GM18498 (cell line): ENCODE results near the gene CMPK2.

Source experiments
- ATAC-seq: cut with Tn5 transposase; IDR thresholded peaks from one replicate; pipeline ENCODE4 v1.9.1; 2021; ENCODE audit warnings: mild to moderate bottlenecking, moderate library complexity; ENCODE audit not compliant: unreplicated experiment

Gene CMPK2

DNA sequence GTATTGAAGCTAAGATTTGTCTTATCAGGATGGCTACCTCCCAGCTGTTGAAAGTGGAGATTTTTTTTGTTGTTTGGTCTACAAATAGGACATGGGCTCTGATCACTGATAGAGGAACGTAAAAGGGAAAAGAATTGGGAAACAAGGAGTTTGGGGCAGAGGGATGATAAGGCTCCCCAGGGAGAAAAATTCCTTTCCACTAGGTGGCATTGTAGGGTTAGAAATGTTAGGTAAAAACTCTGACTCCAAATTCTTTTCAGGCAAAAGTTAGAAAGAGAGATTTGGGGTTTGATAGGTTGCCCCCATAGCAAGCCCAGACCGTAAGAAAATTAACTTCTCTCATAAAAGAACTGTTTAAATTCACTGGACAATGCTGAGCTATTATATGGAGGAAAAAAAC lies 19.8 kb downstream of the CMPK2 start:
- no peak for ATAC-seq

DNA sequence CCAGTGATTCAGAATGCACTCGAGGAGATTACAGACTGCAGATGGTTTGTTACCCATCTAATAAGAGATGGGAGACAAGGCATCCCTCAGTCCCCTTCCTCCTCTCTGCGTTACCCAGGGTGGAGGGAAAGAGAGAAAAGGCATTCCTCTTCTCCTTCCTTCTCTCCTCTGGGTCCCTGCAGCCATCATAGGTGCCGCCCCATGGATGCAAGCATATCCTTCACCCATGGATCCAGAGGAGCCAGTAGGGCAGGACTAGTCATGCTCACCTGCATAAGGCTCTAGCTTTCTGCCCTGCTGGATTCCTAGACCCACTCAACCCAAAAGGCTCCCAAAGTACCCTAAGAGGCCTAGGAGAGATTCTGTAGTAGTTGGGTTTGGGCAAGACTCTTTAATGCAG lies 20.4 kb downstream of the CMPK2 start:
- ATAC-seq: no peak

DNA sequence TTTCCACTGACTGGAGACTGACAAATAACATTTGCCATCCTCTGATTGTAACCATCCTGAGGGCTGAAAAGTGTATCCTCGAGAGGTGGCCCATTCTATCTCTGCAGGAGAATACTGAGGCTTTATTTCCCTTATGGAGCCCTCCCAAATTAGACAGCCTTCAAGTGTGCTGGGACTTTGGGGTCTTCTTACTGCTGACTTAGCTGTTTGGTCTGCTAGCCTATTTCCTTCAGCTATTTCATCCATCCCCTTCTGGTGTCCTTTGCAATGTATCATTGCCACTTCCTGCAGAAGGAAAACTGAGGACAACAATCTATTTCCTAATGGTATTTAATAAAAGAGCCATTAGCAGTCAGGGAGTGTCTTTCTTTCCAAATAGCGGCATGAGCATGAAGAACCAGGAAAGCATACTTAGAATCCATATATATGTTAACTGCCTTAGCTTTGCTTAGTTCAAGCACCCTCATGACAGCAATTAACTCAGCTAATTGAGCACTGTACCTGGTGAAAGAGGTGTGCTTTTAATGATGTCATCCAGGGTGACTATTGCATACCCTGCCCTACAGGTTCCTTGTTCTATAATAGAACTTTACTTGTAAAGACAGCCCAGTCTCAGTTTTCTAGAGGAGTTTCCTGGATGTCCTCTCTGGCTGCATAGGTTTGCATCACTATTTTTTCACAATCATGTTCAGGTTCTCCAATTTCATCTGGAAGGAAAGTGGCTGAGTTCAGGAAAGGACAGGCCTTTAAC lies 24.0 kb downstream of the CMPK2 start:
- no peak for ATAC-seq

GRCh38 chr2:6838673-6839319 lies 26.9 kb downstream of the CMPK2 start:
- no peak for ATAC-seq

DNA sequence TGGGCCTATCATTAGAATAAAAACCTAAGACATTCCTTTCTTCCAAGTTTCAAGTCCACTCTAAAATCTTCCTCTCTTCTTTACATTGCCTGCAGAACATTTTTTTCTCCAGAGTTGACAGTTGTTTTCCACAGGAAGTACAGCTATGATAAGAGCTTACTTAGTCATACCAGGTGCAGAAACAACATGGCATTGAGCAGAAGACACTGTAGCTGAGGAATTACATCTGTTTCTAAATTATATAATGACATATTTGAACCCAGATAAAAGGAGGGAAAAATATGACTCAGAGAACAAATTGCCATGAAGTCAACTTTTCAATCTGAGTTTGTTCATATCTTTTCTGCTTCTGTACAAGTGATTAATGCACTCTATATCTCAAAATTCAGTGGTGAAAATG lies 30.2 kb downstream of the CMPK2 start:
- no peak for ATAC-seq

DNA sequence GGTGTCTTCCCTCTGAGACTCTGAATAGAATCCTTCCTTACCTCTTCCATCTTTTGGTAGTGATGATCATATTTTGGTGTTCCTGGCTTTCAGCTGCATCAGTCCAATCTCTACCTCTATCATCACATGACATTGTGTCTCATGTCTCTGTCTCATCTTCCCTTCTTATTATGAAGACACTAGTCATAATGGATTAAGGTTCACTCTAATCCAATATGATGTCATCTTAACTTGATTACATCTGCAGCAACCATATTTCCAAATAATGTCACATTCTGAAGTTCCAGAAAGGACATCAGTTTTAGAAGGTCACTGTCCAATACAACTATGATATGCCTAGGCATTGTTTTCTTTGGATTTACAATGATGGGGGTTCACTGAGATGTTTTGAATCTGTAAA lies 31.5 kb downstream of the CMPK2 start:
- no peak for ATAC-seq

DNA sequence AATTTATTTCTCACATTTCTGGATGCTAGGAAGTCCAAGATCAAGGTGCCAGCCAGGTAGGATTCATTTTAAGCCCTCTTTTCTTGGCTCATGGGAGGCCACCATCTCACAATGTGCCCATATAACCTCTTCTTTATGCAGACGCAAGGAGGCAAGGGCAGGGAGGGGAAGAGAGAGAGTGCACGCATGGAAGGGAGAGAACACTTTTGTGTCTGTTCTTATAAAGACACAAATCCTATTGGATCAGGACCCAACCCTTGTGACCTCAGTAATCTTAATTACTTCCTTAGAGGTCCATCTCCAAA lies 32.5 kb downstream of the CMPK2 start:
- no peak for ATAC-seq

GRCh38 chr2:6832596-6833299 lies 33.0 kb downstream of the CMPK2 start:
- no peak for ATAC-seq

DNA sequence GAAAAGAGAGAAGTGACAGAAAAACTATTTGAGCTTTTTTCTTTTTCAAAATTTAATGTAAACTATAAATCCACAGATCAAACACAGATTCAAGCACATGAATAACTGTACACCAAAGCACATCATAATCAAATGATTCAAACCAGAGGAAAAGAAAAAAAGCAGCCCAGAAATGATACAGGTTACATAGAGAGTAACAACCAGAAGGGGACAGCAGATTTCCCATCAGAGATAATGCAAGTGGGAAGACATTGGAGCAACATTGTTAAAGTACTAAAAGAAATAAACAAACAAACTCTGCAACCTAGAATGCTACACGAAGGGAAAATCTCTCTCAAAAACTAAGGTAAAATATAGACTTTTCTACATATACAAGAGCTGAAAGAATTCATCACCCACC lies 34.5 kb downstream of the CMPK2 start:
- ATAC-seq: no peak

DNA sequence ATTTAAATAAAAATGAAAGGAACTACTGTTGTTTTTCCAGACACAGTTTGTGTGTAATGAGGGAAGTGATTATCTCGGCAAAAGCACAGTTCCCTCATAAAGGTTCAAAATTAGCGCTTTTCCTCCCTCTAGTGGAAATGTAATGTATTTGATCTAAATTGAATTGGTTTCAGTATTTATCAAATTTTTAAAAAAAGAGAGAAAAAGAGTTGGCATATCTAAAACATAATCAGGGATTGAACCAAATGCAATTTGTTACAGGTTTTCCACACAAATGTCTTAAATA lies 37.5 kb downstream of the CMPK2 start:
- ATAC-seq: no peak

GRCh38 chr2:6827566-6828298 lies 38.0 kb downstream of the CMPK2 start:
- ATAC-seq: no peak

DNA sequence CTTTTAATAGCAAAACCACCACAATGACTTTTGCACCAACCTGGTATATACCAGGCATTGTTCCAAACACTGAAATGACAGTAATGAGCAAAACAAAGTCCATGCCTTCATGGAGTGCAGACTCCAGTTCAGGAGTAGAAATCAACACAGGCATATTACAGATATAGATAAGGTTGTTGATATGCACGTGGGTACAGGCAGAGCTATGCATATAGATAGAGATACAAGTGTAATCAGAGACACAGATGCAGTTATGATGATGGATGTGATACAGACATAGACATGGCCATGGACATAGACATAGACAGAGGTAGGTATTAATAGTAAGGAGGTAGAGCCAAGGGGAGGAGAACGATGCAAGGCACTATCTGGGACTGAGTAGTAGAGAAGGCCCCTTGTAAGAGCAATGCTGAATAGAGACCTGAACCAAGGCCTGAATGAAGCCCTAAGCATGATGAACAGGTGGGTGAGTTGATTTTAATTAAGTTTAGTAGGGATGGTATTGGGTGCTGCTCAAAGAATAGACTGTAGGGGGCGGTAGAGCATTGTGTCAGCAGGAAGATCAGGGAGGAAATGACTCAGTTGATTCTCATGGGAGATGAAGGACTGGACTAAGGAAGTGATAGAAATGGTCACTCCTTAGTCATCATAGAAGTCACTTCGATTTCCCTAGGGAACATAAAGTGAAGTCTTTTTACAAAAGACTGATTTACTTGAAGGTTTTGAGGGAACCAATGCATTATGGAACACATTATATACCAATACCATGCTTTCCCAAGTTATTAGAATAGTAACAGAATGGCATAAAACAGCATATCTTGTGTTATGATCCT lies 39.4 kb downstream of the CMPK2 start:
- peak; percentile 87 for ATAC-seq

DNA sequence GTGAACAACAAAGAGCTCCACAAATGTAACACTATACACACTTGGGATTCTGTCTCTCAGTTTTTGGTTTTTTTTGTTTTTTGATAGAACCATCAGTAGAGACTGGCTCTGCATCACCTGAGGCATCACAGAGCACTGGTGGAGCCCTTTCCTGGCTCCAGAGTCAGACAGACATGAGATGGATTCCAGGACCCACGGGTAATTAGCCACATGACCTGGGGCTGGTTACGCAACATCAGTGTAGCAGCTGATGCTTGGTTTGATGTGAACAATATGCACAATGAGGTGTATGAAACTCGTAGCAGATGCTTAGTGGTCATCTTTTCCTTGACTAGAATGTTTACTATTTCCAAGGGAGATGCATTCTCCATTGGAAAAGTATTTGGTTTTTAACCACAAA lies 40.7 kb downstream of the CMPK2 start:
- no peak for ATAC-seq

GRCh38 chr2:6823111-6823510 lies 42.6 kb downstream of the CMPK2 start:
- no peak for ATAC-seq

DNA sequence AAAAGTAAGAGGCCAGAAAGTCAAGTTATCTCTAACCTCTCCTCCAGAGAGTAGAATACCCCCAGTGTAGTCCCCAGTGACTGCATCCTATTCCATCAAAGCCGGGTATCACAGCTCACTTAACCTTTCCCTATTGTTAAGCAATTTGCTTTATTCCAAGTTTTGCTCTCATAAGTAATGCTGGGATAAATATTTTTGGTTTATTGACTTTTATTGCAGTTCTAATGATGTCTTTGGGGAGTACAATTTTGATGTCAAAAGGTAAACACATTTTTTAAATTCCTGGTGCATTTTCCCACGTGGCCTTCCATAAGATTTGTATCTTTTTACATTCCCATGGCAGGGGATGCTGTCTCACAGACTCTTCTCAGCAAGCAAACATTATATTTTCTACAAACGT lies 43.3 kb downstream of the CMPK2 start:
- ATAC-seq: no peak

DNA sequence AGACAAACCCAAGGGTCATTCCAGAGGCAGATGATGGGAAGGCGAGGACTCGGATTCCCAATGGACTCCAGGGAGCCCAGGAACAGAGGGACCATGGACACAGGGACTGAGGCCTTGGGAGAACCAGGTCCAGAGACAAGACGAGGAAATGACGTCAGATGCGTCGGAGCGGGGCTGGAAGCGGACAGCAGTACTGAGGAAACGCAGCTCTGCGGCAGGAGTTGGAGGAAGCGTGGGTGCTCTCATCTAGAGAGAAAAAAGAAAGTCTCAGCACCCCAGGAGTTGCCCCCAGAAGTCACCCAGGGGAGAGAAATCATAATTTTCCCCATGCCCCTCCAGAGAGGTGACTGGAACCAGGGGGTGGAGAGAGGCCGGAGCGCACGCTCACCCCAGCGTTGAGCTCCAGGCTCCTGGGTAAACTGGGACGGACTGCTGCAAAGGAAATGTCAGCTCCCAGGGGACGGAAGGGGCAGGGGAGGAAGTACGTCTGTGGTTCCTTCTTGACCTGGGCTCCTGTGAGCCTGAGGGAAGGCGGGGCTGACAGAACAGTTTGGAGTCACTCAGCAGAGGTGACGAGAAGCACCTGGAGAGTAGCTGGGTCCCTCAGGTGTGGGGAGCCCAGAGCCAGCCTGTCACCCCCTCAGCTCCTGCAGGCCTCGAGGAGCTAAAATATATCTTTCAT lies 44.7 kb downstream of the CMPK2 start:
- ATAC-seq: no peak

- ATAC-seq: no peak
Observed at GRCh38 chr2:6820236-6820635, 45.5 kb downstream of the CMPK2 start.

- ATAC-seq: no peak
Observed at GRCh38 chr2:6819668-6820067, 46.0 kb downstream of the CMPK2 start.

- no peak for ATAC-seq
Observed at GRCh38 chr2:6818012-6818411, 47.7 kb downstream of the CMPK2 start.

- ATAC-seq: no peak
Observed at GRCh38 chr2:6814869-6815268, 50.8 kb downstream of the CMPK2 start.
